ENCODE measurements around the gene NUP93. TPM values are rescaled to one million over a fixed set of nuclear protein-coding genes. Genes with fewer than 3 reads are reported as not detected.

Gene NUP93
- 10 to 100 TPM; 21.8 to 49.0 (median 27.8) TPM for total RNA-seq
- 10 to 100 TPM; 23.7 to 28.5 TPM for polyA plus RNA-seq
- long read RNA-seq, donor 1, transcript NUP93-201 (22 exons, 2,741 nt): major isoform, 20 of 24 reads
- long read RNA-seq, donor 1, partial matches to known transcripts: 2 of 24 reads
- long read RNA-seq, donor 1, other reads (novel, unspliced or antisense): 2 of 24 reads
- long read RNA-seq, donor 2, transcript NUP93-201 (22 exons, 2,741 nt): major isoform, 130 of 149 reads
- long read RNA-seq, donor 2, partial matches to known transcripts: 14 of 149 reads
- long read RNA-seq, donor 2, other reads (novel, unspliced or antisense): 5 of 149 reads
- long read RNA-seq, donor 3, transcript NUP93-201 (22 exons, 2,741 nt): major isoform, 47 of 55 reads
- long read RNA-seq, donor 3, partial matches to known transcripts: 2 of 55 reads
- long read RNA-seq, donor 3, other reads (novel, unspliced or antisense): 6 of 55 reads

- intact Hi-C loops (cut with DNase I): no loop called here
- Histone ChIP-seq H3K9me3 (no peaks in the 10 kb centered on the region), H3K4me1 (peaks cover 0 to 37% (median 17%) of the 10 kb centered on the region in 12 donors), H3K27ac (peak within 1 kb of the TSS; percentile 45 to 89 (median 82)), H3K4me3 (peak within 1 kb of the TSS; percentile 62 to 96 (median 78)), H3K27me3 (no peaks in the 10 kb centered on the region), H3K36me3 (no peaks in the 10 kb centered on the region)
- DNase-seq (peak; percentile 92 to 96 (median 95)), ATAC-seq (peak; percentile 95 to 99 (median 98))
- WGBS, 4 donors: 0 to 1% (median 0%) methylated on average over 28 to 70 of the region's 70 CpGs
- TF ChIP-seq POLR2A (IDR thresholded peaks at IDR 0.05) (peak in 1 of 2 donors; percentile 55), CTCF (IDR thresholded peaks at IDR 0.05) (no peak)
These were observed at the start of gene NUP93 for GRCh38 chr16:56729735-56730662. Gene NUP93, plus strand, starts transcription at chr16:56730129. Its CDS starts 18,119 bp downstream, at chr16:56748248.

GRCh38 chr16:56681939-56682702 lies 47.8 kb upstream of the NUP93 start, which contains the start of gene MT1X:
Gene MT1X, plus strand, starts transcription at chr16:56682470. Its CDS starts 71 bp downstream, at chr16:56682541.
- Histone ChIP-seq H3K27me3 (no peaks in the 10 kb centered on the region), H3K36me3 (no peaks in the 10 kb centered on the region), H3K27ac (peak within 1 kb of the TSS; percentile 70 to 88 (median 84)), H3K9me3 (peaks cover 0 to 8% (median 0%) of the 10 kb centered on the region in 12 donors), H3K4me1 (peaks cover 0 to 51% (median 23%) of the 10 kb centered on the region in 12 donors), H3K4me3 (peak within 1 kb of the TSS; percentile 27 to 69 (median 62))
- ATAC-seq: peak; percentile 95 to 98 (median 97)
- 1% methylated on average over 26 to 49 of the region's 49 CpGs for WGBS, 4 donors
- peak; percentile 90 to 96 (median 96) for DNase-seq
- TF ChIP-seq POLR2A (IDR thresholded peaks at IDR 0.05) (peak; percentile 69 to 97), CTCF (IDR thresholded peaks at IDR 0.05) (no peak)
- intact Hi-C loops (cut with DNase I): loop anchor here in 8 of 10 donors (1.0 to 5.0 kb wide), 8 partner anchors 19 to 160 kb away; partner anchors contain the start of genes MT2A (in 8 of the 8), BBS2 (in 1 of the 8), MT1A (in 1 of the 8) and MT1E (in 1 of the 8)

- no peaks in the 10 kb centered on the region for H3K27me3 ChIP-seq
- WGBS, 4 donors: 48 to 60% (median 52%) methylated on average over 8 of the region's 8 CpGs
- intact Hi-C loops (cut with DNase I): loop anchor here in 8 of 10 donors (1.0 to 5.0 kb wide), 8 partner anchors 18 to 161 kb away; partner anchors contain the start of genes MT2A (in 8 of the 8), BBS2 (in 1 of the 8), MT1A (in 1 of the 8) and MT1E (in 1 of the 8)
These were observed 47.1 kb upstream of the NUP93 start for GRCh38 chr16:56682703-56683397.

More at GRCh38 chr16:56682703-56683397, 47.1 kb upstream of the NUP93 start:
- Histone ChIP-seq H3K9me3 (peaks cover 0 to 9% (median 0%) of the 10 kb centered on the region in 12 donors), H3K36me3 (no peaks in the 10 kb centered on the region), H3K27ac (peak overlapping the region; percentile 38 to 88 (median 84)), H3K4me3 (peak overlapping the region; percentile 27 to 69 (median 62)), H3K4me1 (peaks cover 0 to 51% (median 23%) of the 10 kb centered on the region in 12 donors)
- TF ChIP-seq CTCF (IDR thresholded peaks at IDR 0.05) (no peak), POLR2A (IDR thresholded peaks at IDR 0.05) (no peak)
- DNase-seq (no peak), ATAC-seq (peak in 1 of 4 donors; percentile 1)
